ENCODE data around the gene CEND1. TPM values are rescaled to one million over a fixed set of nuclear protein-coding genes. Genes with fewer than 3 reads are reported as not detected.

Gene CEND1
- total RNA-seq, 2 donors from 2014 or later = 1.2 to 3.9 TPM

- H3K27ac Mint-ChIP-seq = no peak overlapping the region
- H3K4me3 Mint-ChIP-seq = no peak overlapping the region
- H3K4me1 Mint-ChIP-seq = peaks cover 6% of the 10 kb centered on the region
- H3K36me3 Mint-ChIP-seq (ENCODE audit: low read depth) = peaks cover 16% of the 10 kb centered on the region
- no peak for ATAC-seq (replicated peaks)
- no peaks in the 10 kb centered on the region for H3K9me3 Mint-ChIP-seq
- peaks cover 4% of the 10 kb centered on the region for H3K27me3 Mint-ChIP-seq
Measured at GRCh38 chr11:823441-824291, 33.8 kb upstream of the CEND1 start.

- no peaks in the 10 kb centered on the region for H3K9me3 Mint-ChIP-seq
- peak overlapping the region; percentile 71 for H3K4me3 Mint-ChIP-seq
- peaks cover 16% of the 10 kb centered on the region for H3K36me3 Mint-ChIP-seq (ENCODE audit: low read depth)
- H3K27ac Mint-ChIP-seq = no peak overlapping the region
- no peaks in the 10 kb centered on the region for H3K27me3 Mint-ChIP-seq
- no peaks in the 10 kb centered on the region for H3K4me1 Mint-ChIP-seq
- no peak for ATAC-seq (replicated peaks)
Measured at GRCh38 chr11:821512-822371, 31.9 kb upstream of the CEND1 start.

GRCh38 chr11:820655-821511 lies 31.0 kb upstream of the CEND1 start:
- Mint-ChIP-seq H3K9me3 (no peaks in the 10 kb centered on the region), H3K4me3 (peak overlapping the region; percentile 71), H3K36me3 (ENCODE audit: low read depth) (peaks cover 16% of the 10 kb centered on the region), H3K27ac (peak overlapping the region; percentile 43), H3K4me1 (no peaks in the 10 kb centered on the region), H3K27me3 (no peaks in the 10 kb centered on the region)
- no peak for ATAC-seq (replicated peaks)

- Mint-ChIP-seq H3K9me3 (no peaks in the 10 kb centered on the region), H3K27me3 (no peaks in the 10 kb centered on the region), H3K4me3 (peak overlapping the region; percentile 71), H3K4me1 (no peaks in the 10 kb centered on the region), H3K27ac (peak overlapping the region; percentile 43), H3K36me3 (ENCODE audit: low read depth) (peaks cover 11% of the 10 kb centered on the region)
- peak; percentile 78 for ATAC-seq (replicated peaks)
Measured at GRCh38 chr11:819943-820649, 30.2 kb upstream of the CEND1 start.

GRCh38 chr11:819129-819931 lies 29.4 kb upstream of the CEND1 start:
- Mint-ChIP-seq H3K27me3 (no peaks in the 10 kb centered on the region), H3K4me3 (peak overlapping the region; percentile 71)
- ATAC-seq (replicated peaks) = peak; percentile 88

GRCh38 chr11:818396-819128 lies 28.7 kb upstream of the CEND1 start, which contains the start of gene PNPLA2:
Gene PNPLA2, plus strand, starts transcription at chr11:818914. Its CDS starts 805 bp downstream, at chr11:819719.
- H3K27ac Mint-ChIP-seq = peak within 1 kb of the TSS; percentile 52
- no peak for ATAC-seq (replicated peaks)
- H3K4me1 Mint-ChIP-seq = no peaks in the 10 kb centered on the region
- peak within 1 kb of the TSS; percentile 71 for H3K4me3 Mint-ChIP-seq
- peaks cover 21% of the 10 kb centered on the region for H3K36me3 Mint-ChIP-seq (ENCODE audit: low read depth)
- H3K9me3 Mint-ChIP-seq = no peaks in the 10 kb centered on the region
- no peaks in the 10 kb centered on the region for H3K27me3 Mint-ChIP-seq

More at GRCh38 chr11:819129-819931, 29.4 kb upstream of the CEND1 start:
- H3K4me1 Mint-ChIP-seq = no peaks in the 10 kb centered on the region
- peaks cover 13% of the 10 kb centered on the region for H3K36me3 Mint-ChIP-seq (ENCODE audit: low read depth)
- no peak overlapping the region for H3K27ac Mint-ChIP-seq
- no peaks in the 10 kb centered on the region for H3K9me3 Mint-ChIP-seq

- peaks cover 33% of the 10 kb centered on the region for H3K36me3 Mint-ChIP-seq (ENCODE audit: low read depth)
- no peaks in the 10 kb centered on the region for H3K9me3 Mint-ChIP-seq
- H3K27me3 Mint-ChIP-seq = no peaks in the 10 kb centered on the region
- H3K27ac Mint-ChIP-seq = no peak overlapping the region
- no peak overlapping the region for H3K4me3 Mint-ChIP-seq
- no peak for ATAC-seq (replicated peaks)
- H3K4me1 Mint-ChIP-seq = peaks cover under 1% of the 10 kb centered on the region
Measured at GRCh38 chr11:816433-816779, 26.5 kb upstream of the CEND1 start.

- H3K4me1 Mint-ChIP-seq = peaks cover 6% of the 10 kb centered on the region
- H3K4me3 Mint-ChIP-seq = no peak overlapping the region
- peaks cover 39% of the 10 kb centered on the region for H3K36me3 Mint-ChIP-seq (ENCODE audit: low read depth)
- H3K27ac Mint-ChIP-seq = no peak overlapping the region
- no peak for ATAC-seq (replicated peaks)
- no peaks in the 10 kb centered on the region for H3K27me3 Mint-ChIP-seq
- H3K9me3 Mint-ChIP-seq = no peaks in the 10 kb centered on the region
Measured at GRCh38 chr11:815675-816432, 26.0 kb upstream of the CEND1 start.

GRCh38 chr11:813456-814096 lies 23.7 kb upstream of the CEND1 start:
- Mint-ChIP-seq H3K9me3 (no peaks in the 10 kb centered on the region), H3K36me3 (ENCODE audit: low read depth) (peaks cover 59% of the 10 kb centered on the region), H3K4me3 (no peak overlapping the region), H3K27me3 (no peaks in the 10 kb centered on the region), H3K4me1 (peaks cover 6% of the 10 kb centered on the region), H3K27ac (no peak overlapping the region)
- no peak for ATAC-seq (replicated peaks)

- peaks cover 59% of the 10 kb centered on the region for H3K36me3 Mint-ChIP-seq (ENCODE audit: low read depth)
- ATAC-seq (replicated peaks) = no peak
- H3K4me1 Mint-ChIP-seq = peaks cover 6% of the 10 kb centered on the region
- no peaks in the 10 kb centered on the region for H3K9me3 Mint-ChIP-seq
- H3K27ac Mint-ChIP-seq = no peak overlapping the region
- no peak overlapping the region for H3K4me3 Mint-ChIP-seq
- H3K27me3 Mint-ChIP-seq = no peaks in the 10 kb centered on the region
Measured at GRCh38 chr11:813072-813455, 23.2 kb upstream of the CEND1 start.

- no peak for ATAC-seq (replicated peaks)
- no peak overlapping the region for H3K27ac Mint-ChIP-seq
- H3K4me3 Mint-ChIP-seq = peak overlapping the region; percentile 93
- peaks cover 6% of the 10 kb centered on the region for H3K4me1 Mint-ChIP-seq
- no peaks in the 10 kb centered on the region for H3K27me3 Mint-ChIP-seq
- peaks cover 59% of the 10 kb centered on the region for H3K36me3 Mint-ChIP-seq (ENCODE audit: low read depth)
- H3K9me3 Mint-ChIP-seq = no peaks in the 10 kb centered on the region
Measured at GRCh38 chr11:812390-812789, 22.5 kb upstream of the CEND1 start.

Data from activated T-helper 17 cell treated with anti-CD3 and anti-CD28 coated beads, Interleukin-2, amount 50 U/mL, for 72 hours (primary cell).